K562 (cell line): Measurements from ENCODE around the gene RYR3. TPM values are rescaled to one million over a fixed set of nuclear protein-coding genes. Genes with fewer than 3 reads are reported as not detected.

Source experiments
- ATAC-seq: fragments of 200-7000 bp; cut with Tn5 transposase; 3 replicates; pipeline ENCODE4 v1.9.1; 2020; ENCODE audit warnings: moderate library complexity
- BruUV-seq: library from RNA; stranded (reverse); fragments of 400-500 nt; replicated peaks from 2 replicates; lab custom pipeline; 2021; lab: Mats Ljungman, UMichigan
- CTCF ChIA-PET: fragments of 300-600 bp; formaldehyde crosslinking; extraction: SDS; loops from one replicate; lab custom pipeline; 2021; ENCODE audit warnings: low intra/inter-chr PET ratio; lab: Yijun Ruan, JAX
- POLR2A ChIA-PET: fragments of 300-600, 350-650 bp; sonication (Branson Sonifier 250); formaldehyde crosslinking; extraction: SDS; loops from one replicate; lab custom pipeline; 2021; ENCODE audit warnings: antibody characterized with exemption, inconsistent platforms; lab: Yijun Ruan, JAX
- DNase-seq, 4 experiments: peaks; one replicate each; pipeline versions ENCODE4 v3.0.0 to v3.0.0-alpha.2; 2011 to 2018; ENCODE audit warnings: low spot score in 3 of 4, mixed read lengths in 3 of 4; ENCODE audit errors: extremely low read depth in 1 of 4
- FAIRE-seq: peaks from 2 replicates; lab custom pipeline; 2011; peaks lifted over from hg19 to GRCh38; lab: Jason Lieb, UNC
- H2AFZ ChIP-seq: 2 replicates; pipeline ENCODE4 v1.6.0; 2011; ENCODE audit warnings: low read depth, low read length, control low read depth, inconsistent platforms
- H3K27ac ChIP-seq: fragments of 200-600 bp; 3 replicates; pipeline ENCODE4 v1.8.0; 2011; ENCODE audit warnings: low read depth, mild to moderate bottlenecking, control low read depth, inconsistent platforms, low read length, moderate library complexity, mixed read lengths; ENCODE audit errors: extremely low read depth
- H3K27me3 ChIP-seq, 2 experiments: fragments of 300-600 bp in 1 of 2; 2 replicates in 1 of 2; 3 replicates in 1 of 2; pipeline versions ENCODE4 v1.6.0 to v1.8.0; 2011; ENCODE audit warnings: inconsistent platforms in 2 of 2, low read length in 2 of 2, mild to moderate bottlenecking in 1 of 2, mixed read lengths in 1 of 2, moderate library complexity in 1 of 2; ENCODE audit not compliant: control insufficient read depth in 2 of 2, insufficient read depth in 2 of 2
- H3K36me3 ChIP-seq: fragments of 300-600 bp; 3 replicates; pipeline ENCODE4 v1.8.0; 2011; ENCODE audit warnings: mild to moderate bottlenecking, low read length, inconsistent platforms; ENCODE audit not compliant: control insufficient read depth, insufficient read depth
- H3K4me1 ChIP-seq, 2 experiments: fragments of 200-600 bp in 1 of 2; replicated peaks in 1 of 2; 2 replicates in 1 of 2; 3 replicates in 1 of 2; pipeline versions ENCODE4 v1.5.1 to v1.8.0; 2011; ENCODE audit warnings: inconsistent platforms in 2 of 2, low read length in 2 of 2, mild to moderate bottlenecking in 1 of 2, mixed read lengths in 1 of 2, moderate library complexity in 1 of 2; ENCODE audit not compliant: control insufficient read depth in 2 of 2, insufficient read depth in 2 of 2
- H3K4me2 ChIP-seq: 2 replicates; pipeline ENCODE4 v1.6.1; 2011; ENCODE audit warnings: low read length, control low read depth, inconsistent platforms, mixed read lengths; ENCODE audit not compliant: insufficient read depth
- H3K4me3 ChIP-seq: fragments of 200-600 bp; sonication (generic), shearing (Covaris generic); 2 replicates; pipeline ENCODE4 v1.5.1; 2016; ENCODE audit warnings: control low read depth, inconsistent platforms
- H3K79me2 ChIP-seq: fragments of 200-600 bp; 3 replicates; pipeline ENCODE4 v1.8.0; 2011; ENCODE audit warnings: low read length, inconsistent platforms; ENCODE audit not compliant: control insufficient read depth, insufficient read depth
- H3K9ac ChIP-seq, 2 experiments: 2 replicates each; pipeline versions ENCODE4 v1.6.0 to v1.6.1; 2011; ENCODE audit warnings: low read depth in 2 of 2, low read length in 2 of 2, control low read depth in 1 of 2, inconsistent platforms in 1 of 2, mild to moderate bottlenecking in 1 of 2, mixed read lengths in 1 of 2; ENCODE audit not compliant: insufficient read depth in 1 of 2
- H3K9me1 ChIP-seq: one replicate; pipeline ENCODE4 v1.6.0; 2011; ENCODE audit warnings: inconsistent platforms, mild to moderate bottlenecking, low read length, moderate library complexity; ENCODE audit not compliant: control insufficient read depth, insufficient read depth
- H3K9me3 ChIP-seq: replicated peaks from 2 replicates; pipeline ENCODE4 v1.5.1; 2011; ENCODE audit warnings: low read depth, low read length, inconsistent platforms; ENCODE audit not compliant: control insufficient read depth, insufficient read depth
- H4K20me1 ChIP-seq: replicated peaks from 2 replicates; pipeline ENCODE4 v1.6.1; 2011; ENCODE audit warnings: low read length, inconsistent platforms, mixed read lengths; ENCODE audit not compliant: control insufficient read depth, insufficient read depth
- CCNT2 ChIP-seq: IDR thresholded peaks from 2 replicates; pipeline ENCODE4 v1.6.1; 2011; ENCODE audit warnings: borderline replicate concordance, low read depth, mild to moderate bottlenecking, moderate library complexity, mixed read lengths, low read length; ENCODE audit not compliant: insufficient read length; ENCODE audit errors: extremely low read depth
- PTTG1 ChIP-seq: fragments of 450-650 bp; IDR thresholded peaks from 2 replicates; pipeline ENCODE4 v1.6.1; 2016; ENCODE audit warnings: low read depth, mild to moderate bottlenecking, missing genetic modification characterization, missing compliant biosample characterization
- RBM25 ChIP-seq: fragments of 200-400 bp; formaldehyde crosslinking; IDR thresholded peaks from 2 replicates; pipeline ENCODE4 v1.6.1; 2018; ENCODE audit warnings: low read length, low read depth, moderate library complexity; ENCODE audit not compliant: severe bottlenecking
- SP1 ChIP-seq: sonication (generic); formaldehyde crosslinking; IDR thresholded peaks from 2 replicates; pipeline ENCODE4 v1.8.1; 2022; ENCODE audit warnings: mild to moderate bottlenecking, missing genetic modification reagents
- WGBS: fragments of 100-300 bp; shearing (Covaris generic); methylation state at CpG from one replicate; pipeline ENCODE4 v1.1.6; 2016; ENCODE audit warnings: low coverage, mixed read lengths; ENCODE audit not compliant: insufficient coverage; ENCODE audit errors: missing lambda C conversion rate; 5-methylcytosine and 5-hydroxymethylcytosine counted together
- in situ Hi-C: fragments of 300-500 bp; cut with MboI; formaldehyde crosslinking; loops from 4 replicates; pipeline ENCODE4 v1.15.0; 2018; ENCODE audit warnings: inconsistent platforms, mixed read lengths
- intact Hi-C: fragments of 100-400 bp; cut with micrococcal nuclease; formaldehyde crosslinking; loops from 2 replicates; pipeline ENCODE4 v1.14.2; 2022
- polyA plus RNA-seq, 8 experiments: library from polyadenylated mRNA; depleted of rRNA in 4 of 8; stranded (reverse) in 5 of 8; unstranded in 3 of 8; fragments of >200 nt; fragmentation: Nextera tagmentation in 2 of 8; fragmentation: Illumina TruSeq in 1 of 8; extraction: Ambion mirVana in 2 of 8; extraction: Trizol in 1 of 8; gene quantifications; 2 replicates each; pipeline versions ENCODE4 v1.2.1 to v1.2.3, GENCODE V29; 2011 to 2014; ENCODE audit warnings: inconsistent platforms in 1 of 8, missing spikeins in 1 of 8
- total RNA-seq, 7 experiments: library from RNA; depleted of rRNA in 6 of 7; stranded (reverse); fragments of >200 nt in 6 of 7; fragmentation: Illumina TruSeq in 2 of 7; extraction: Trizol in 2 of 7; gene quantifications; 2 replicates each; pipeline versions ENCODE4 v1.2.1 to v1.2.3, GENCODE V29; 2011 to 2021; ENCODE audit warnings: low replicate concordance in 1 of 7

RYR3 gene
- total and polyA plus RNA-seq, 9 of the 15 experiments (the other 6 are each of a cell fraction or from before 2014, with no cell fraction given) = 0.04 TPM; not detected in 8

DNA sequence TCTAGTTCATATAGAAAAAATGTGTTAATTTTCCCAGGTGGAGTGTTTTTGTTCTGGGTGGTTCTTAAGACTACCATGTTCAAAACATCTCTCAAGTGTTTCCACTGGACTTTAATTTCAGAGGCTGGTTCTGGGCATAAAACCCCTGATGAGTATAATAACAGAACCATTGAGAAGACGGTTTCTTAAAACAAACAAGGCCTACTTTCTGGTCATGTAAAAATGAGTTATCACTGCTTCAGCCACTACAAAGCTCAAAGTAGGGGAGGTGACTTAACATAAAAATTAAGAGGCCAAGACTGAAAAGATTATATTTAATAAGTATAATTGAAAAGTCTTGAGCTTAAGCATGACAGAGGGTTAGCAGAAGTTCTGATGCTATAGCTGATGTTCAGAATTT lies 33.8 kb downstream of the RYR3 start:
- no peak for ATAC-seq
- H2AFZ ChIP-seq = no peak overlapping the region
- H3K27ac ChIP-seq = no peak overlapping the region
- no peaks in the 10 kb centered on the region; the same call in 1 of the 2 replicates for H4K20me1 ChIP-seq
- no TSS peak for BruUV-seq
- WGBS = 7% methylated on average over 1 of the region's 1 CpG
- CTCF ChIA-PET = no interaction called here
- TF ChIP-seq RBM25 = no peak
- TF ChIP-seq CCNT2 = no peak
- TF ChIP-seq, all 486 proteins: peak for 0
- H3K4me3 ChIP-seq = no peak overlapping the region
- H3K4me1 ChIP-seq = no peaks in the 10 kb centered on the region
- H3K9me3 ChIP-seq = no peaks in the 10 kb centered on the region
- in situ Hi-C loops (no loop called here), intact Hi-C loops (no loop called here)
- H3K27me3 ChIP-seq = peaks cover 0 to under 1% of the 10 kb centered on the region in 2 experiments; a peak in 1 of 5 replicates
- no peak overlapping the region for H3K4me2 ChIP-seq
- POLR2A ChIA-PET = interaction anchor here (0.5 to 0.6 kb wide), 2 partner anchors 314 to 426 kb away, joined by 3 read pairs; no protein-coding TSS in a partner anchor
- no peaks in the 10 kb centered on the region for H3K36me3 ChIP-seq
- DNase-seq = no peak
- no peak for FAIRE-seq
- no peak overlapping the region for H3K9ac ChIP-seq
- no peaks in the 10 kb centered on the region for H3K79me2 ChIP-seq
- H3K9me1 ChIP-seq = no peaks in the 10 kb centered on the region

DNA sequence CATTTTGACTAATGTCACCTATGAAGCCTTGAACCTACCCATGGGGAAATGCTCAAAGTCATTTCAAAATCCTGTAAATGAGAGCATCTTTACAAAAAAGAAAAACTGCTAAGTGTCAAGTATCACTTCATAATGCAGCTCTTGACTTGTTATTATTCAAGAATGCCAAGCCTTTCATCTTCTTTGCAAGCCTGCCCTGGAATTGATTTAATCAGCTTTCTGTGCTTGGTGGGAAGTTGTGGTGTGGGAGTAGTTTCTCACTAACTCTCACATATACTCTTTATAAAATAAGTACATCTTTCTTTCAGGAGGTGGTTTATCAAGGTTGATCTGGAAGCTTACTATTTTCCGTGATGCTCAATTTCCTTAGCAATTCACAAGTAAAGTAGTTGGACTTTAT lies 43.6 kb downstream of the RYR3 start:
- Histone ChIP-seq H3K4me1 (no peaks in the 10 kb centered on the region), H3K27ac (no peak overlapping the region), H3K9me1 (no peaks in the 10 kb centered on the region), H3K4me3 (no peak overlapping the region), H3K79me2 (no peaks in the 10 kb centered on the region), H4K20me1 (no peaks in the 10 kb centered on the region), H3K9ac (no peak overlapping the region), H3K9me3 (no peaks in the 10 kb centered on the region), H3K36me3 (no peaks in the 10 kb centered on the region), H3K27me3 (no peaks in the 10 kb centered on the region), H3K4me2 (no peak overlapping the region), H2AFZ (no peak overlapping the region)
- no TSS peak for BruUV-seq
- in situ Hi-C loops = no loop called here
- no peak for ATAC-seq
- FAIRE-seq = no peak
- intact Hi-C loops = no loop called here
- ChIA-PET CTCF (no interaction called here), POLR2A (no interaction called here)
- no peak for DNase-seq
- 6% methylated on average over 1 of the region's 1 CpG for WGBS
- TF ChIP-seq SP1 (CRISPR knock-in tag) (no peak), PTTG1 (tag) (no peak)
